Neural crest cell (in vitro differentiated cells): ENCODE results near the gene CXorf58. TPM values are rescaled to one million over a fixed set of nuclear protein-coding genes. Genes with fewer than 3 reads are reported as not detected.
A peak's percentile ranks its signal among the peaks of the same experiment; 100 is the strongest.

Source experiments
- DNase-seq: peaks from one replicate; pipeline ENCODE4 v3.0.0; 2021; ENCODE audit warnings: low read depth, mixed read lengths, low spot score
- H3K27ac Mint-ChIP-seq: one replicate; pipeline ENCODE4 v1.8.0; 2021; ENCODE audit warnings: mild to moderate bottlenecking, mixed read lengths; ENCODE audit not compliant: unreplicated experiment
- H3K27me3 Mint-ChIP-seq: 2 replicates; pipeline ENCODE4 v1.8.0; 2021; ENCODE audit warnings: low read depth, mild to moderate bottlenecking, mixed read lengths
- H3K36me3 Mint-ChIP-seq: 2 replicates; pipeline ENCODE4 v1.8.0; 2021; ENCODE audit warnings: low read depth, mild to moderate bottlenecking, mixed read lengths
- H3K4me1 Mint-ChIP-seq: 2 replicates; pipeline ENCODE4 v1.8.0; 2021; ENCODE audit warnings: mixed read lengths
- H3K4me3 Mint-ChIP-seq: one replicate; pipeline ENCODE4 v1.8.0; 2021; ENCODE audit warnings: mild to moderate bottlenecking, mixed read lengths
- H3K9me3 Mint-ChIP-seq: 2 replicates; pipeline ENCODE4 v1.8.0; 2021; ENCODE audit warnings: mixed read lengths
- total RNA-seq: library from RNA; stranded (reverse); gene quantifications from 2 replicates; pipeline ENCODE4 v1.2.1, GENCODE V29; 2021
- TF ChIP-seq, protein P1 (sequence below): fragments of 200-600 bp; sonication (generic); conservative IDR thresholded peaks from 2 replicates; pipeline ENCODE4 v1.5.0; 2021; ENCODE audit warnings: antibody characterized with exemption, mild to moderate bottlenecking

Gene CXorf58
- total RNA-seq, 1 donor from 2014 or later = 0.26 TPM

DNA sequence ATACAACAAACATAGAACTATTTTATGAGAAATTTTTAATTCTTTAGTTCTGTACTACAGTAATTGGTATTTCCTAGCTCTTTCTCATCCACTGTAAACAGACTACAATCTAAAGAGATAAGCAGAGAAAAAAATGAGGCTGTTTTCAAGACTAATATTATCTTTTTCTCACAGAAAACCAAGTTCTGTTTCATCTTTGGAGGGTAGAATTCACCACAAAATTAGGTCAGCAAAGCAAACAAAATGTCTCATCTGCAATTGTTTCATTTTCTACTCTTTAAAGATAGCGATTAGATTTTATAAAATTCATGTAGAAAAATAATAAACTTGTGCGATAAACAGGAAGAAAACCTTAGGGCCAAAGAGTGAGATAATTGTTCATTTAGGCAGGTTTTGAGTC, 10.8 kb upstream of the CXorf58 start:
- H3K27ac Mint-ChIP-seq = no peak overlapping the region
- peaks cover 29% of the 10 kb centered on the region for H3K4me1 Mint-ChIP-seq
- DNase-seq = no peak

DNA sequence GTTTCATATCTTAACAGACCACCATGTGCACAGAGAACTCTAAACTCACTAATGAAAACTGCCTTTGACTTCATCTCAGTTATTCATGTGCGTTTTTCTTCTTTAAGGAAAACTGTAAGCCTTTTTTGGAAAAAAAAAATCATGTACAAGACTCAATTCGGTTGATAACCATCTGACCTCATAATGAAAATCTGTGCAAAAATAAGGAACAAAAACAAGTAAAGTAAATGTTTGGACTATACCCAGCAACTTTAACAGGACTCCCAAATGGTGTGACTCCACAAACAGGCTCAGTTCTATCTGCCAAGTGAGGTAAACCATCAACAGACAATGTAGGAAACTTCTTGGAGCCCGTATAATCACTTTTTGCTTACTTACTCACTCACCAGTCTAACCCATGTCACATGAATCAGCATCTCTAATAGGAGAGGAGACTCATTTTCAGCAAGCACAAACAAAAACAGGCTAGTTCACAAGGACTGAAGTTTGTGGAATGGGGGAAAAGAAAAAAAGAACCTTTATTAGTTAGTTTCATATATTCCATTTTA, 9.3 kb upstream of the CXorf58 start:
- DNase-seq = no peak
- Mint-ChIP-seq H3K4me3 (peak overlapping the region; percentile 53), H3K9me3 (peaks cover 2% of the 10 kb centered on the region), H3K27me3 (no peaks in the 10 kb centered on the region), H3K4me1 (peaks cover 29% of the 10 kb centered on the region), H3K36me3 (peaks cover 4% of the 10 kb centered on the region), H3K27ac (peak overlapping the region; percentile 74)
- TF ChIP-seq, protein P1, sequence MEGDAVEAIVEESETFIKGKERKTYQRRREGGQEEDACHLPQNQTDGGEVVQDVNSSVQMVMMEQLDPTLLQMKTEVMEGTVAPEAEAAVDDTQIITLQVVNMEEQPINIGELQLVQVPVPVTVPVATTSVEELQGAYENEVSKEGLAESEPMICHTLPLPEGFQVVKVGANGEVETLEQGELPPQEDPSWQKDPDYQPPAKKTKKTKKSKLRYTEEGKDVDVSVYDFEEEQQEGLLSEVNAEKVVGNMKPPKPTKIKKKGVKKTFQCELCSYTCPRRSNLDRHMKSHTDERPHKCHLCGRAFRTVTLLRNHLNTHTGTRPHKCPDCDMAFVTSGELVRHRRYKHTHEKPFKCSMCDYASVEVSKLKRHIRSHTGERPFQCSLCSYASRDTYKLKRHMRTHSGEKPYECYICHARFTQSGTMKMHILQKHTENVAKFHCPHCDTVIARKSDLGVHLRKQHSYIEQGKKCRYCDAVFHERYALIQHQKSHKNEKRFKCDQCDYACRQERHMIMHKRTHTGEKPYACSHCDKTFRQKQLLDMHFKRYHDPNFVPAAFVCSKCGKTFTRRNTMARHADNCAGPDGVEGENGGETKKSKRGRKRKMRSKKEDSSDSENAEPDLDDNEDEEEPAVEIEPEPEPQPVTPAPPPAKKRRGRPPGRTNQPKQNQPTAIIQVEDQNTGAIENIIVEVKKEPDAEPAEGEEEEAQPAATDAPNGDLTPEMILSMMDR = no peak

More for the DNA sequence above, 10.8 kb upstream of the CXorf58 start:
- Mint-ChIP-seq H3K9me3 (peaks cover 2% of the 10 kb centered on the region), H3K4me3 (no peak overlapping the region), H3K36me3 (peaks cover 4% of the 10 kb centered on the region), H3K27me3 (no peaks in the 10 kb centered on the region)
- TF ChIP-seq, protein P1 = no peak

DNA sequence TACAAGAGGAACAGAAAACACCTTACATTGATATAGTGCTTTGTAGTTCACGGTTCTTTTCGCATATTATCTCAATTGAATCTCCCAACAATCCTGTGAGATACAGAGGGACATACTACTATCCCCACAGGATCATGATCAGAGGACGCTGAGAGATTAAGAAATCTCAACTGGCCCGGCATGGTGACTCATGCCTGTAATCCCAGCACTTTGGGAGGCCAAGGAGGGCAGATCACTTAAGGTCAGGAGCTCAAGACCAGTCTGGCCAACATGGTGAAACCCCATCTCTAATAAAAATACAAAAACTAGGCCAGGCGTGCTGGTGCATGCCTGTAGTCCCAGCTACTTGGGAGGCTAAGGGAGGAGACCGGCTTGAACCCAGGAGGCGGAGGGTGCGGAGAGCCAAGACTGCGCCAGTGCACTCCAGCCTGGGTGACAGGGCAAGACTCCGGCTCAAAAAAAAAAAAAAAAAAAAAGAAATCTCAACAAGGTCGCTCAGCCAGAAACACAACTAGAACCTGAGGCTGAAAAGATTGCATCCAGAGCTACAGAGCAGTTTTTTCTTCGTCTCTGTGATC, 7.5 kb upstream of the CXorf58 start:
- TF ChIP-seq, protein P1 = no peak
- peaks cover under 1% of the 10 kb centered on the region for H3K36me3 Mint-ChIP-seq
- H3K27me3 Mint-ChIP-seq = no peaks in the 10 kb centered on the region
- DNase-seq = no peak
- H3K9me3 Mint-ChIP-seq = no peaks in the 10 kb centered on the region
- no peak overlapping the region for H3K4me3 Mint-ChIP-seq
- peak overlapping the region; percentile 8 for H3K27ac Mint-ChIP-seq
- H3K4me1 Mint-ChIP-seq = peaks cover 32% of the 10 kb centered on the region

DNA sequence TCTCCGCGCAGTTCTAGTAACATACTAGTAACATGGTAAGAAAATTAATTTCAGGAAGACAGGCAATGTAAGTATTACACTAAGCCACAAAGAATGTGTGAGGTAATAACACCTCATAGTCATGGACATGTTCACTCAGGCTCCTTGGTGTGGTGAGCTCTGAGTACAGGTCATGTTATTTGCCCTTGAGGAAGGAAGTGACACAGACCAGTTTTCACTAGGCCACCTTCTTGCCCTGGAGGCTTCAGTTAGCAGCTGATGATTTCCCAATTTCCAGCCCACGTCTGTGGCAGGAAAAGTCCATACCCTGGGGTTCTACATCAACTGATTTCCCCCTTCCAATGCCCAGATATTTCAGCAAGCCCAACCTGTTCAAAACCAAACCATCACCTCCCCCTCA, 6.7 kb upstream of the CXorf58 start:
- Mint-ChIP-seq H3K4me3 (no peak overlapping the region), H3K36me3 (no peaks in the 10 kb centered on the region), H3K9me3 (no peaks in the 10 kb centered on the region), H3K27ac (no peak overlapping the region), H3K4me1 (peaks cover 38% of the 10 kb centered on the region), H3K27me3 (no peaks in the 10 kb centered on the region)
- TF ChIP-seq, protein P1 = no peak
- DNase-seq = no peak

DNA sequence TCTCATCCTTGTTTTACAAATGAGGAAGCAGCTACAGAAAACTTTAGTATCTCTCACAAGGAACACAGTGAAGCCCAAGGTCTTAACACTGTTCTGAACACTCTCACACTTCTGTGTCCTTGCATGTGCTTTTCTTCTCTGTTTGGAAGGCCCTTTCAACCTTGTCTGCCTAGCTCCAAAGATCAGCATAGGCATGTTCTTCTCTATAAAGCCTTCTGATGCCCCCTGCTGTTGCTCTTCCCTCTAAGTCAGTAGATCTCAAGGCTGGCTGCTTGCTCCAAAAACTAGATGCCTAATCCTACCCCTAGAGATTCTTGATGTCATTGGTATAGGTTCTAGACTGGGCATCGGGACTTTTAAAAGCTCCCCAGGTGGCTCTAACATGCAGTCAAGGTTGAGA, 6.0 kb upstream of the CXorf58 start:
- peak; percentile 34 for DNase-seq
- Mint-ChIP-seq H3K36me3 (no peaks in the 10 kb centered on the region), H3K9me3 (no peaks in the 10 kb centered on the region), H3K27ac (no peak overlapping the region), H3K4me1 (peaks cover 45% of the 10 kb centered on the region), H3K4me3 (no peak overlapping the region), H3K27me3 (no peaks in the 10 kb centered on the region)
- TF ChIP-seq, protein P1 = peak; percentile 66
